Stomach (tissue), 9 donors: ENCODE results near the gene PACRGL. TPM values are rescaled to one million over a fixed set of nuclear protein-coding genes. Genes with fewer than 3 reads are reported as not detected.
"Not testable (repeated sequence)": the region's sequence is repeated elsewhere in the genome, so short reads cannot be mapped to it uniquely, and the experiment has no call there.

ENCODE experiments used
- DNase-seq, 2 donors: peaks; one replicate each; pipeline versions ENCODE4 v3.0.0 to v3.0.0-alpha.2; 2013 to 2019
- H3K27ac ChIP-seq, 5 donors: fragments of 200-600 bp in 4 of 5; sonication (generic) in 4 of 5; one replicate each; pipeline ENCODE4 v1.5.1; 2013 to 2019; ENCODE audit warnings: mild to moderate bottlenecking in 1 of 5, moderate library complexity in 1 of 5
- H3K27me3 ChIP-seq, 3 donors: fragments of 200-600 bp; sonication (generic); one replicate each; pipeline ENCODE4 v1.5.1; 2017 to 2019; ENCODE audit warnings: mixed run types in 1 of 3
- H3K36me3 ChIP-seq, 4 donors: fragments of 200-600 bp; sonication (generic); 1 replicate in 3 of 4; 2 replicates in 1 of 4; pipeline ENCODE4 v1.5.1; 2016 to 2019
- H3K4me1 ChIP-seq, 4 donors: fragments of 200-600 bp; sonication (generic); one replicate each; pipeline ENCODE4 v1.5.1; 2016 to 2019
- H3K4me3 ChIP-seq, 4 donors: fragments of 200-600 bp; sonication (generic) in 3 of 4; one replicate each; pipeline ENCODE4 v1.5.1; 2016 to 2019; ENCODE audit warnings: mild to moderate bottlenecking in 1 of 4
- H3K9me3 ChIP-seq, 4 donors: fragments of 200-600 bp; sonication (generic); one replicate each; pipeline ENCODE4 v1.5.1; 2016 to 2019
- CTCF ChIP-seq, 7 experiments: fragments of 450-650 bp in 4 of 7; fragments of 200-600 bp in 3 of 7; sonication (generic) in 3 of 7; IDR thresholded peaks; one replicate each; pipeline ENCODE4 v1.5.1; 2016 to 2019; ENCODE audit warnings: antibody characterized with exemption in 7 of 7, control low read depth in 2 of 7, mild to moderate bottlenecking in 1 of 7
- EP300 ChIP-seq: sonication (generic); formaldehyde crosslinking; IDR thresholded peaks from one replicate; pipeline ENCODE4 v1.6.1; 2017; ENCODE audit warnings: antibody characterized with exemption
- POLR2A ChIP-seq, 4 donors: fragments of 450-650 bp; IDR thresholded peaks; one replicate each; pipeline ENCODE4 v1.6.1; 2016; ENCODE audit warnings: antibody characterized with exemption in 4 of 4, control low read depth in 2 of 4, mild to moderate bottlenecking in 1 of 4, moderate library complexity in 1 of 4
- POLR2AphosphoS5 ChIP-seq, 3 donors: sonication (generic); formaldehyde crosslinking; IDR thresholded peaks; one replicate each; pipeline ENCODE4 v1.6.1; 2016; ENCODE audit warnings: antibody characterized with exemption in 3 of 3
- WGBS, 5 donors: extraction: QIAGEN DNeasy Blood & Tissue Kit in 3 of 5; methylation state at CpG; one replicate each; pipeline versions ENCODE4 v1.1.5 to v1.1.7; 2013 to 2018; 5-methylcytosine and 5-hydroxymethylcytosine counted together
- intact Hi-C: fragments of 100-400 bp; cut with DNase I; formaldehyde crosslinking; loops from one replicate; pipeline ENCODE4 v1.15.1; 2023; ENCODE audit warnings: low total_unique reads
- polyA plus RNA-seq, 3 donors: library from polyadenylated mRNA; stranded (reverse); fragments of 200-250 nt; gene quantifications; one replicate each; pipeline ENCODE4 v1.2.3, GENCODE V29; 2013
- total RNA-seq, 5 donors: library from RNA; depleted of rRNA; stranded (reverse); fragments of >200 nt; gene quantifications; one replicate each; pipeline versions ENCODE4 v1.1.0 to v1.2.3, GENCODE V29; 2014 to 2016
- donor health status: healthy with polysubstance abuse.
- donor health status: Bipolar disorder and iron deficiency.
- donor health status: healthy.

PACRGL gene
- total and polyA plus RNA-seq, 8 donors = 7.0 to 223 (median 36.6) TPM

GRCh38 chr4:20773144-20773997 lies 73.1 kb downstream of the PACRGL start:
- H3K9me3 ChIP-seq = no peaks in the 10 kb centered on the region
- H3K4me1 ChIP-seq = peaks cover 0 to 8% (median 3%) of the 10 kb centered on the region in 4 donors
- DNase-seq = peak; percentile 28 to 85
- no peak overlapping the region for H3K4me3 ChIP-seq
- no peaks in the 10 kb centered on the region for H3K27me3 ChIP-seq
- 24 to 32% (median 25%) methylated on average over 14 of the region's 14 CpGs for WGBS, 5 donors
- TF ChIP-seq POLR2AphosphoS5 (IDR thresholded peaks at IDR 0.05) (no peak), CTCF (IDR thresholded peaks at IDR 0.05) (peak in 4 of 7 experiments; percentile 25 to 65 (median 48))
- H3K27ac ChIP-seq = no peak overlapping the region
- intact Hi-C loops = loop anchor here (10.0 kb wide), 1 partner anchor 701 kb away; no protein-coding TSS in a partner anchor
- H3K36me3 ChIP-seq = no peaks in the 10 kb centered on the region

- H3K27me3 ChIP-seq = no peaks in the 10 kb centered on the region
- H3K4me1 ChIP-seq = no peaks in the 10 kb centered on the region
- no peak overlapping the region for H3K27ac ChIP-seq
- H3K4me3 ChIP-seq = no peak overlapping the region
- DNase-seq = no peak
- H3K36me3 ChIP-seq = no peaks in the 10 kb centered on the region
- no peak for TF ChIP-seq EP300
- TF ChIP-seq CTCF (IDR thresholded peaks at IDR 0.05) = no peak
- no peak for TF ChIP-seq POLR2AphosphoS5 (IDR thresholded peaks at IDR 0.05)
- no peak for TF ChIP-seq POLR2A (IDR thresholded peaks at IDR 0.05)
- H3K9me3 ChIP-seq = peaks cover 0 to 35% (median 18%) of the 10 kb centered on the region in 4 donors
- 38 to 56% (median 41%) methylated on average over 1 of the region's 1 CpG for WGBS, 5 donors
- intact Hi-C loops = loop anchor here (10.0 kb wide), 1 partner anchor 696 kb away; no protein-coding TSS in a partner anchor
Observed at GRCh38 chr4:20778896-20779295, 78.6 kb downstream of the PACRGL start.

- DNase-seq, H3K4me1 ChIP-seq, intact Hi-C loops, H3K4me3 ChIP-seq, H3K27ac ChIP-seq, H3K27me3 ChIP-seq, H3K36me3 ChIP-seq: not testable (repeated sequence)
- 82 to 92% (median 88%) methylated on average over 1 of the region's 1 CpG for WGBS, 5 donors
- peaks cover 0 to 35% (median 18%) of the 10 kb centered on the region in 4 donors for H3K9me3 ChIP-seq
Observed at GRCh38 chr4:20783134-20783533, 82.9 kb downstream of the PACRGL start.

- 57 to 68% (median 65%) methylated on average over 2 of the region's 2 CpGs for WGBS, 5 donors
- H3K27ac ChIP-seq = no peak overlapping the region
- intact Hi-C loops = no loop called here
- no peaks in the 10 kb centered on the region for H3K4me1 ChIP-seq
- DNase-seq = peak in 1 of 2 donors; percentile 10
- H3K9me3 ChIP-seq = peaks cover 0 to 8% (median 4%) of the 10 kb centered on the region in 4 donors
- TF ChIP-seq EP300 = no peak
- no peak for TF ChIP-seq POLR2AphosphoS5 (IDR thresholded peaks at IDR 0.05)
- TF ChIP-seq POLR2A (IDR thresholded peaks at IDR 0.05) = no peak
- no peak for TF ChIP-seq CTCF (IDR thresholded peaks at IDR 0.05)
- H3K36me3 ChIP-seq = no peaks in the 10 kb centered on the region
- no peak overlapping the region for H3K4me3 ChIP-seq
- no peaks in the 10 kb centered on the region for H3K27me3 ChIP-seq
Observed at GRCh38 chr4:20787940-20788665, 87.8 kb downstream of the PACRGL start.
